Cardiac fibroblast (primary cell): ENCODE measurements around the gene PPP2R3C.
"Not testable (repeated sequence)": the region's sequence is repeated elsewhere in the genome, so short reads cannot be mapped to it uniquely, and the experiment has no call there.

Source experiments
- DNase-seq, 2 donors: peaks; one replicate each; pipeline versions ENCODE4 v3.0.0 to v3.0.0-alpha.2; 2010; ENCODE audit warnings: low read depth in 2 of 2
- H3K4me3 ChIP-seq, 2 donors: replicated peaks in 1 of 2; 1 replicate in 1 of 2; 2 replicates in 1 of 2; pipeline ENCODE4 v1.5.1; 2011; ENCODE audit warnings: low read depth in 2 of 2, low read length in 2 of 2, mild to moderate bottlenecking in 2 of 2, moderate library complexity in 1 of 2
- TF ChIP-seq, protein P1 (sequence below): IDR thresholded peaks from one replicate; pipeline ENCODE4 v1.5.1; 2011; ENCODE audit warnings: low read depth, mild to moderate bottlenecking, low read length, inconsistent platforms

The PPP2R3C gene

DNA sequence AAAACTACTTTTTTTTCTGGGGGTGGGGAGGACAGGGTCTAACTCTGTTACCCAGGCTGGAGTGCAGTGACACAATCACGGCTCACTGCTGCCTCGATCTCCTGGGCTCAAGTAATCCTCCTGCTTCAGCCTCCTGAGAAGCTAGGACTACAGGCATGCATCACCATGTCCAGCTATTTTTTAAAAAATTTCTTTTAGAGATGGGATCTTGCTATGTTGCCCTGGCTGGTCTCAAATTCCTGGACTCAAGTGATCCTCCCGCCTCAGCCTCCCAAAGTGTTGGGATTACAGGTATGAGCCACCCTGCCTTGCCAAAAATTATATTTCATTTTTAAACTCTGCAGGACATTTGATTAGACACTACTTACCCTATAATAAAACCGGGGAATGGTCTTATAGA, 5.5 kb downstream of the PPP2R3C start:
- TF ChIP-seq, protein P1, sequence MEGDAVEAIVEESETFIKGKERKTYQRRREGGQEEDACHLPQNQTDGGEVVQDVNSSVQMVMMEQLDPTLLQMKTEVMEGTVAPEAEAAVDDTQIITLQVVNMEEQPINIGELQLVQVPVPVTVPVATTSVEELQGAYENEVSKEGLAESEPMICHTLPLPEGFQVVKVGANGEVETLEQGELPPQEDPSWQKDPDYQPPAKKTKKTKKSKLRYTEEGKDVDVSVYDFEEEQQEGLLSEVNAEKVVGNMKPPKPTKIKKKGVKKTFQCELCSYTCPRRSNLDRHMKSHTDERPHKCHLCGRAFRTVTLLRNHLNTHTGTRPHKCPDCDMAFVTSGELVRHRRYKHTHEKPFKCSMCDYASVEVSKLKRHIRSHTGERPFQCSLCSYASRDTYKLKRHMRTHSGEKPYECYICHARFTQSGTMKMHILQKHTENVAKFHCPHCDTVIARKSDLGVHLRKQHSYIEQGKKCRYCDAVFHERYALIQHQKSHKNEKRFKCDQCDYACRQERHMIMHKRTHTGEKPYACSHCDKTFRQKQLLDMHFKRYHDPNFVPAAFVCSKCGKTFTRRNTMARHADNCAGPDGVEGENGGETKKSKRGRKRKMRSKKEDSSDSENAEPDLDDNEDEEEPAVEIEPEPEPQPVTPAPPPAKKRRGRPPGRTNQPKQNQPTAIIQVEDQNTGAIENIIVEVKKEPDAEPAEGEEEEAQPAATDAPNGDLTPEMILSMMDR, result no peak
- no peak for DNase-seq
- no peak overlapping the region for H3K4me3 ChIP-seq

- no peak overlapping the region for H3K4me3 ChIP-seq
- DNase-seq, result peak in 1 of 2 donors; percentile 43
- TF ChIP-seq, protein P1, result no peak
Measured at GRCh38 chr14:35114036-35114435, 7.8 kb downstream of the PPP2R3C start.

- DNase-seq, result no peak
- no peak overlapping the region for H3K4me3 ChIP-seq
- TF ChIP-seq, protein P1, result no peak
Measured at GRCh38 chr14:35113308-35113950, 8.4 kb downstream of the PPP2R3C start.

DNA sequence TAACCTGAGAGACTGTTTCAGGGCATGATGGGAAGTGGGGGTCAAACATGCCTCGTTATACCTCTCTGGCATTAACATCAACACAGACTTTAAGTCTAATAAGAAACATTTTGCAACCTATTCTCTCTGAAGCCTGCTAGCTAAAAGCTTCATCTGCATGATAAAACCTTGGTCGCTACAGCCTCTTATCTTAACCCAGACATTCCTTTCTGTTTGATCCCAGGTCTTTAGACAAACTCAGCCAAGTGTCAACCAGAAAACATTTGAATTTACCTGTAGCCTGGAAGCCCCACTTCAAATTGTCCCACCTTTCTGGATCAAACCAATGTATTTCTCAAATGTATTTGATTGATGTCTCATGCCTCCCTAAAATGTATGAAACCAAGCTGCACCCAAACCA, 9.1 kb downstream of the PPP2R3C start:
- TF ChIP-seq, protein P1, result no peak
- H3K4me3 ChIP-seq, result no peak overlapping the region
- DNase-seq, result no peak

DNA sequence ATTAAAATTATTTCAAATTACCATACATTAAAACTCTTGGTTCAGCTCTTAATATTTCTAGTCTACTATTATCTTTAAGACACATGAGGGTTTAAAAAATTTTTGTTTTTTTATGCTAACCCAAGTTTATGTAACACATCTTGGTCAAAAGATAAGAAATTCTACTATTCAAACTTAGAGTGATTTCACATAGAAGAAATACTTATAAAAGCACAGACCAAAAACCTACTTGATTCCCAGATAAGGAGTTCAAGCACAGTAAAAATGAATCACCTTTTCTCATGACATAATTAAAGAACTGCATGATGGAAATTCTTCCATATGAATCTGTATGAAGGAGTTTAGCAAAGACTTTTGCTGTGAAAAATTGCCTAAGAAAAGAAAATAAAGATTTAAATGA, 13.9 kb downstream of the PPP2R3C start:
- DNase-seq, result no peak
- H3K4me3 ChIP-seq, result no peak overlapping the region
- TF ChIP-seq, protein P1, result no peak

GRCh38 chr14:35094645-35095044, 27.1 kb downstream of the PPP2R3C start:
- DNase-seq, H3K4me3 ChIP-seq: not testable (repeated sequence)

DNA sequence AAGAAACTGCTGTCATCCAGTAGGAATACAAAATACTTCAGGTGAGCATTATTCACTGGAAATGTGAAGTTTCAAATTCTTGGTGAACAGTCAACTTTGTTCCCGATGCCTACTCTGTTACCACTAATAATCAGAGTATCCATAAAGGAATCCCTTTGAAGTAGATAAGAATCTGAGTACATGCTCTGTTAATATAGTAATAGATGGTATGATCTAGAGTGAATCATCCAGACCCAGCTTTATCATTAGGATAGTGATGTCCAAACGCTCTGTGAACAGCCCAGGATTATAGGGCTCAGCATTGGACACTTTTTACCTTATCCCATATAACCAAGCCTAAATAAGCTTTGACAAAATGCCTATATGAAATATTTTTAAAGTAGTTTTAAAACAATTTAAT, 33.3 kb downstream of the PPP2R3C start:
- TF ChIP-seq, protein P1, result no peak
- H3K4me3 ChIP-seq, result no peak overlapping the region
- DNase-seq, result no peak
